ENCODE measurements around the gene CNN1. TPM values are rescaled to one million over a fixed set of nuclear protein-coding genes. Genes with fewer than 3 reads are reported as not detected.

Gene CNN1
- total and polyA plus RNA-seq, 2 of the 8 experiments (the other 6 are each of a cell fraction or from before 2014, with no cell fraction given), result 29.8 to 50.8 TPM

DNA sequence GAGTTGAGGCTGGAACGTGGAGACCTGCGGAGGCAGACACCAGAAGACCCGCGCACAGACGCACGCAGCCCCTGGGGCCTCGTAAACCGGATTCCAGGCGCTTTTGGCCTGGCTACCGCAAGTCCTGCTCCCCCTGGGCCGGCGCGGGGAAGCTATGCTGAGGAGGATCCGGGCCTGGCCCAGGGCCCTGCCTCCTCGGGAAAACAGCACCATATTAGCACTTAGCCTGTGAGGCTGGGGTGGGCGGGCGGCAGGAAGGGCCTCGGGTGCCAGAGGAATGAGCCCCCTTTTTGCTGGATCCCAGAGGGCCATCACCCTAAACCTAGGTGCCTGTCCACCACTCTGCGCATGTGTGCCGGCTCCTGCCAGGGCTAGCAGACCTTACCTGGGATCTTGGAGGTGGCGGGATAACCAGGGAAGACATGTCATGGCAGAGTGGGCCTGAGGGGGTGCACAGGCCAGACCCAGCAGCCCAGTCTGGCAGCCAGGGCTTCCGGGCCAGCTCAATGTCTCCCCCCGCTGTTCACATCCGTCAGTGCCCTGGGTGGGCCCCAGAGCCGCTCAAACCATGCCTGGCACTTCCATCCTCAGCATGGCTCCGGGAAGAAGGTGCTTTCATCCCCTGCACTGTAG, 13.1 kb downstream of the CNN1 start (continued):
- TF ChIP-seq, protein P1, sequence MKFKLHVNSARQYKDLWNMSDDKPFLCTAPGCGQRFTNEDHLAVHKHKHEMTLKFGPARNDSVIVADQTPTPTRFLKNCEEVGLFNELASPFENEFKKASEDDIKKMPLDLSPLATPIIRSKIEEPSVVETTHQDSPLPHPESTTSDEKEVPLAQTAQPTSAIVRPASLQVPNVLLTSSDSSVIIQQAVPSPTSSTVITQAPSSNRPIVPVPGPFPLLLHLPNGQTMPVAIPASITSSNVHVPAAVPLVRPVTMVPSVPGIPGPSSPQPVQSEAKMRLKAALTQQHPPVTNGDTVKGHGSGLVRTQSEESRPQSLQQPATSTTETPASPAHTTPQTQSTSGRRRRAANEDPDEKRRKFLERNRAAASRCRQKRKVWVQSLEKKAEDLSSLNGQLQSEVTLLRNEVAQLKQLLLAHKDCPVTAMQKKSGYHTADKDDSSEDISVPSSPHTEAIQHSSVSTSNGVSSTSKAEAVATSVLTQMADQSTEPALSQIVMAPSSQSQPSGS (IDR thresholded peaks at IDR 0.05; ENCODE audit: low read length), result no peak
- no peak for TF ChIP-seq CHD1 (IDR thresholded peaks at IDR 0.05; ENCODE audit: low read depth, low read length)
- TF ChIP-seq EZH2 (IDR thresholded peaks at IDR 0.05; ENCODE audit: low read depth, low read length, severe bottlenecking), result no peak
- TF ChIP-seq FOSL1 (IDR thresholded peaks at IDR 0.05; ENCODE audit: insufficient read depth, low read depth, low read length), result no peak
- TF ChIP-seq MAFK (IDR thresholded peaks at IDR 0.05; ENCODE audit: low read depth, low read length), result no peak
- TF ChIP-seq, protein P2, sequence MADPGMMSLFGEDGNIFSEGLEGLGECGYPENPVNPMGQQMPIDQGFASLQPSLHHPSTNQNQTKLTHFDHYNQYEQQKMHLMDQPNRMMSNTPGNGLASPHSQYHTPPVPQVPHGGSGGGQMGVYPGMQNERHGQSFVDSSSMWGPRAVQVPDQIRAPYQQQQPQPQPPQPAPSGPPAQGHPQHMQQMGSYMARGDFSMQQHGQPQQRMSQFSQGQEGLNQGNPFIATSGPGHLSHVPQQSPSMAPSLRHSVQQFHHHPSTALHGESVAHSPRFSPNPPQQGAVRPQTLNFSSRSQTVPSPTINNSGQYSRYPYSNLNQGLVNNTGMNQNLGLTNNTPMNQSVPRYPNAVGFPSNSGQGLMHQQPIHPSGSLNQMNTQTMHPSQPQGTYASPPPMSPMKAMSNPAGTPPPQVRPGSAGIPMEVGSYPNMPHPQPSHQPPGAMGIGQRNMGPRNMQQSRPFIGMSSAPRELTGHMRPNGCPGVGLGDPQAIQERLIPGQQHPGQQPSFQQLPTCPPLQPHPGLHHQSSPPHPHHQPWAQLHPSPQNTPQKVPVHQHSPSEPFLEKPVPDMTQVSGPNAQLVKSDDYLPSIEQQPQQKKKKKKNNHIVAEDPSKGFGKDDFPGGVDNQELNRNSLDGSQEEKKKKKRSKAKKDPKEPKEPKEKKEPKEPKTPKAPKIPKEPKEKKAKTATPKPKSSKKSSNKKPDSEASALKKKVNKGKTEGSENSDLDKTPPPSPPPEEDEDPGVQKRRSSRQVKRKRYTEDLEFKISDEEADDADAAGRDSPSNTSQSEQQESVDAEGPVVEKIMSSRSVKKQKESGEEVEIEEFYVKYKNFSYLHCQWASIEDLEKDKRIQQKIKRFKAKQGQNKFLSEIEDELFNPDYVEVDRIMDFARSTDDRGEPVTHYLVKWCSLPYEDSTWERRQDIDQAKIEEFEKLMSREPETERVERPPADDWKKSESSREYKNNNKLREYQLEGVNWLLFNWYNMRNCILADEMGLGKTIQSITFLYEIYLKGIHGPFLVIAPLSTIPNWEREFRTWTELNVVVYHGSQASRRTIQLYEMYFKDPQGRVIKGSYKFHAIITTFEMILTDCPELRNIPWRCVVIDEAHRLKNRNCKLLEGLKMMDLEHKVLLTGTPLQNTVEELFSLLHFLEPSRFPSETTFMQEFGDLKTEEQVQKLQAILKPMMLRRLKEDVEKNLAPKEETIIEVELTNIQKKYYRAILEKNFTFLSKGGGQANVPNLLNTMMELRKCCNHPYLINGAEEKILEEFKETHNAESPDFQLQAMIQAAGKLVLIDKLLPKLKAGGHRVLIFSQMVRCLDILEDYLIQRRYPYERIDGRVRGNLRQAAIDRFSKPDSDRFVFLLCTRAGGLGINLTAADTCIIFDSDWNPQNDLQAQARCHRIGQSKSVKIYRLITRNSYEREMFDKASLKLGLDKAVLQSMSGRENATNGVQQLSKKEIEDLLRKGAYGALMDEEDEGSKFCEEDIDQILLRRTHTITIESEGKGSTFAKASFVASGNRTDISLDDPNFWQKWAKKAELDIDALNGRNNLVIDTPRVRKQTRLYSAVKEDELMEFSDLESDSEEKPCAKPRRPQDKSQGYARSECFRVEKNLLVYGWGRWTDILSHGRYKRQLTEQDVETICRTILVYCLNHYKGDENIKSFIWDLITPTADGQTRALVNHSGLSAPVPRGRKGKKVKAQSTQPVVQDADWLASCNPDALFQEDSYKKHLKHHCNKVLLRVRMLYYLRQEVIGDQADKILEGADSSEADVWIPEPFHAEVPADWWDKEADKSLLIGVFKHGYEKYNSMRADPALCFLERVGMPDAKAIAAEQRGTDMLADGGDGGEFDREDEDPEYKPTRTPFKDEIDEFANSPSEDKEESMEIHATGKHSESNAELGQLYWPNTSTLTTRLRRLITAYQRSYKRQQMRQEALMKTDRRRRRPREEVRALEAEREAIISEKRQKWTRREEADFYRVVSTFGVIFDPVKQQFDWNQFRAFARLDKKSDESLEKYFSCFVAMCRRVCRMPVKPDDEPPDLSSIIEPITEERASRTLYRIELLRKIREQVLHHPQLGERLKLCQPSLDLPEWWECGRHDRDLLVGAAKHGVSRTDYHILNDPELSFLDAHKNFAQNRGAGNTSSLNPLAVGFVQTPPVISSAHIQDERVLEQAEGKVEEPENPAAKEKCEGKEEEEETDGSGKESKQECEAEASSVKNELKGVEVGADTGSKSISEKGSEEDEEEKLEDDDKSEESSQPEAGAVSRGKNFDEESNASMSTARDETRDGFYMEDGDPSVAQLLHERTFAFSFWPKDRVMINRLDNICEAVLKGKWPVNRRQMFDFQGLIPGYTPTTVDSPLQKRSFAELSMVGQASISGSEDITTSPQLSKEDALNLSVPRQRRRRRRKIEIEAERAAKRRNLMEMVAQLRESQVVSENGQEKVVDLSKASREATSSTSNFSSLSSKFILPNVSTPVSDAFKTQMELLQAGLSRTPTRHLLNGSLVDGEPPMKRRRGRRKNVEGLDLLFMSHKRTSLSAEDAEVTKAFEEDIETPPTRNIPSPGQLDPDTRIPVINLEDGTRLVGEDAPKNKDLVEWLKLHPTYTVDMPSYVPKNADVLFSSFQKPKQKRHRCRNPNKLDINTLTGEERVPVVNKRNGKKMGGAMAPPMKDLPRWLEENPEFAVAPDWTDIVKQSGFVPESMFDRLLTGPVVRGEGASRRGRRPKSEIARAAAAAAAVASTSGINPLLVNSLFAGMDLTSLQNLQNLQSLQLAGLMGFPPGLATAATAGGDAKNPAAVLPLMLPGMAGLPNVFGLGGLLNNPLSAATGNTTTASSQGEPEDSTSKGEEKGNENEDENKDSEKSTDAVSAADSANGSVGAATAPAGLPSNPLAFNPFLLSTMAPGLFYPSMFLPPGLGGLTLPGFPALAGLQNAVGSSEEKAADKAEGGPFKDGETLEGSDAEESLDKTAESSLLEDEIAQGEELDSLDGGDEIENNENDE (IDR thresholded peaks at IDR 0.05; ENCODE audit: insufficient replicate concordance, low read length), result no peak
- no peak for TF ChIP-seq RNF2 (IDR thresholded peaks at IDR 0.05; ENCODE audit: borderline replicate concordance, low read depth, low read length, missing control alignments, poor library complexity, severe bottlenecking)
- no peak for TF ChIP-seq CTBP2 (IDR thresholded peaks at IDR 0.05; ENCODE audit: borderline replicate concordance, insufficient read depth, insufficient read length, low read length)
